Measurements from ENCODE around the gene ZDHHC14.

DNA sequence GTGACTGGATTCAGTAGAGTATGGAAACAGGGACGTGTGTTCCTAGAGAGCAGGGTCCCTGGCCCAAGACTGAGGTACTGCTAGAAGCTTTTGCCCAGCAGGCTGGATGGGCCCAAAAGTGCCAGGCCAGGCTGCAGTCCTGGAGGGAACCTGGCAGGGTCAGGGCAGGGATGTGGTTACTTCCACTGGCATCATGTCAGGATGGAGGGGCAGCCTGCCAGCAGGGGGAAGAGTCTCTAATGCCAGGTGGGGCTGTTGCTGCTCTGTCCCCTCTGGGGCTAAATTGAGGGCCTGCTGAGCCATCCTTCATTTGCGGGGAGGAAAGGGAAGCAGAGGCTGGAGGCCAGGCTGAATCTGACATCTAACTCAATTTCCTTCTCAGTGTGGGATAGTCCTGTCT is 17.2 kb downstream of the ZDHHC14 start:
- TF ChIP-seq, protein P1, sequence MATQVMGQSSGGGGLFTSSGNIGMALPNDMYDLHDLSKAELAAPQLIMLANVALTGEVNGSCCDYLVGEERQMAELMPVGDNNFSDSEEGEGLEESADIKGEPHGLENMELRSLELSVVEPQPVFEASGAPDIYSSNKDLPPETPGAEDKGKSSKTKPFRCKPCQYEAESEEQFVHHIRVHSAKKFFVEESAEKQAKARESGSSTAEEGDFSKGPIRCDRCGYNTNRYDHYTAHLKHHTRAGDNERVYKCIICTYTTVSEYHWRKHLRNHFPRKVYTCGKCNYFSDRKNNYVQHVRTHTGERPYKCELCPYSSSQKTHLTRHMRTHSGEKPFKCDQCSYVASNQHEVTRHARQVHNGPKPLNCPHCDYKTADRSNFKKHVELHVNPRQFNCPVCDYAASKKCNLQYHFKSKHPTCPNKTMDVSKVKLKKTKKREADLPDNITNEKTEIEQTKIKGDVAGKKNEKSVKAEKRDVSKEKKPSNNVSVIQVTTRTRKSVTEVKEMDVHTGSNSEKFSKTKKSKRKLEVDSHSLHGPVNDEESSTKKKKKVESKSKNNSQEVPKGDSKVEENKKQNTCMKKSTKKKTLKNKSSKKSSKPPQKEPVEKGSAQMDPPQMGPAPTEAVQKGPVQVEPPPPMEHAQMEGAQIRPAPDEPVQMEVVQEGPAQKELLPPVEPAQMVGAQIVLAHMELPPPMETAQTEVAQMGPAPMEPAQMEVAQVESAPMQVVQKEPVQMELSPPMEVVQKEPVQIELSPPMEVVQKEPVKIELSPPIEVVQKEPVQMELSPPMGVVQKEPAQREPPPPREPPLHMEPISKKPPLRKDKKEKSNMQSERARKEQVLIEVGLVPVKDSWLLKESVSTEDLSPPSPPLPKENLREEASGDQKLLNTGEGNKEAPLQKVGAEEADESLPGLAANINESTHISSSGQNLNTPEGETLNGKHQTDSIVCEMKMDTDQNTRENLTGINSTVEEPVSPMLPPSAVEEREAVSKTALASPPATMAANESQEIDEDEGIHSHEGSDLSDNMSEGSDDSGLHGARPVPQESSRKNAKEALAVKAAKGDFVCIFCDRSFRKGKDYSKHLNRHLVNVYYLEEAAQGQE (IDR thresholded peaks at IDR 0.05; ENCODE audit: insufficient replicate concordance, low read depth): no peak
- TF ChIP-seq, protein P2, sequence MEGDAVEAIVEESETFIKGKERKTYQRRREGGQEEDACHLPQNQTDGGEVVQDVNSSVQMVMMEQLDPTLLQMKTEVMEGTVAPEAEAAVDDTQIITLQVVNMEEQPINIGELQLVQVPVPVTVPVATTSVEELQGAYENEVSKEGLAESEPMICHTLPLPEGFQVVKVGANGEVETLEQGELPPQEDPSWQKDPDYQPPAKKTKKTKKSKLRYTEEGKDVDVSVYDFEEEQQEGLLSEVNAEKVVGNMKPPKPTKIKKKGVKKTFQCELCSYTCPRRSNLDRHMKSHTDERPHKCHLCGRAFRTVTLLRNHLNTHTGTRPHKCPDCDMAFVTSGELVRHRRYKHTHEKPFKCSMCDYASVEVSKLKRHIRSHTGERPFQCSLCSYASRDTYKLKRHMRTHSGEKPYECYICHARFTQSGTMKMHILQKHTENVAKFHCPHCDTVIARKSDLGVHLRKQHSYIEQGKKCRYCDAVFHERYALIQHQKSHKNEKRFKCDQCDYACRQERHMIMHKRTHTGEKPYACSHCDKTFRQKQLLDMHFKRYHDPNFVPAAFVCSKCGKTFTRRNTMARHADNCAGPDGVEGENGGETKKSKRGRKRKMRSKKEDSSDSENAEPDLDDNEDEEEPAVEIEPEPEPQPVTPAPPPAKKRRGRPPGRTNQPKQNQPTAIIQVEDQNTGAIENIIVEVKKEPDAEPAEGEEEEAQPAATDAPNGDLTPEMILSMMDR (IDR thresholded peaks at IDR 0.05; ENCODE audit: insufficient read depth, low read length): no peak
- TF ChIP-seq POLR2AphosphoS5 (IDR thresholded peaks at IDR 0.05; ENCODE audit: low read depth): no peak
- TF ChIP-seq SPI1 (IDR thresholded peaks at IDR 0.05; ENCODE audit: borderline replicate concordance, low read depth): no peak
